ENCODE data around the gene ZFYVE27. TPM values are rescaled to one million over a fixed set of nuclear protein-coding genes. Genes with fewer than 3 reads are reported as not detected.

ZFYVE27 gene
- total and polyA plus RNA-seq, 10 of the 15 experiments (the other 5 are each of a cell fraction or from before 2014, with no cell fraction given) = 1.1 to 28.9 (median 21.4) TPM

DNA sequence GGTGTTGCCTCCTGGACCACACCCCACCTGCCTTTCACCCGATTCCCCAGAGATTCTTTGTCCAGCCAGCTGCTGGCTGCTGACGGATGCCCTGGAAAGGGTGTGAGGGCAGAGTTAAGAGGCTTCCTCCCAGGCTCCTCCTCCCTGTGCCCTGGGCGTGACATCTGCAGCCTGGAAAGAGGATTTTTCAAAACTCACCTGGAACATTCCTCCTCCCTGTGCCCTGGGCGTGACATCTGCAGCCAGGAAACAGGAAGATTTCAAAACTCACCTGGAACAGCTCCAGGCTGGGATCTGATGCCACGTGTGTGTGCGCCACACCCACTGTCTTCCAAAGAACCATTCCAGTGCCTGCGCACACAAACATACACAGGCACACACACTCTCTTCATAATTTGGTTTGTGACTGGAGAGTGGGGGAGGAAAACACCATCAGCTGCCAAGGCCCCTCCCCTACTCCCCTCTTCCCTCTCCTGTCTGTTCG lies 18.2 kb upstream of the ZFYVE27 start (continued):
- TF ChIP-seq KAT2A (conservative IDR thresholded peaks at IDR 0.05; ENCODE audit: control insufficient read depth, low read depth, low read length) (no peak), WRNIP1 (IDR thresholded peaks at IDR 0.05; ENCODE audit: borderline replicate concordance, low read depth, low read length) (no peak)

DNA sequence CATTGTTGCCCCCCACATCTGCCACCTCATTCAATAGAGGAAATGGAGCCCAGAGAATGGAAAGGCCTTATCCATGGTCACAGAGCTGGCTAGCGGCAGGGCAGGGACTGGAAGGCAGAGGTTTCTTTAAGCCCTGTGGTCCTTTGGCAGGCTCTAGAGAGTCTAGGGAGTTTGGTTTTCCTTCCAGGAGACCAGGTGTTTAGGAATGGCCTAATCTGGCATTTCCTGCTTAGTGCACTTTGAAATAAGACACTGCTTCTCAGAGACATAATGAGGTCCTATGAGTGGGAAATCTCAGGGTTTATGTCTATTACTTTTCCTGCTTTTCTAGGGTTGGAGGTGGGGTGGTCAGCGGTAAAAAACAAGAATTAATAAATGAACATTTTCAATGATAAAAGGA lies 17.3 kb upstream of the ZFYVE27 start:
- Histone ChIP-seq H3K27ac (ENCODE audit: control insufficient read depth, insufficient read depth) (no peak overlapping the region), H2AFZ (ENCODE audit: control insufficient read depth, low read depth, low read length) (no peak overlapping the region), H3K9ac (ENCODE audit: control insufficient read depth, insufficient read depth, low read length) (no peak overlapping the region), H3K4me1 (ENCODE audit: control insufficient read depth, insufficient read depth, low read length) (no peaks in the 10 kb centered on the region; the same call in 1 of the 2 replicates), H4K20me1 (ENCODE audit: control insufficient read depth, insufficient read depth) (no peaks in the 10 kb centered on the region), H3K4me2 (ENCODE audit: control insufficient read depth, insufficient read depth) (no peak overlapping the region), H3K79me2 (ENCODE audit: control insufficient read depth, insufficient read depth, low read length) (no peaks in the 10 kb centered on the region), H3K9me3 (replicated peaks; ENCODE audit: control insufficient read depth, insufficient read depth, low read length) (no peaks in the 10 kb centered on the region), H3K36me3 (ENCODE audit: control insufficient read depth in 2 of 2, insufficient read depth in 2 of 2, low read length in 1 of 2) (no peaks in the 10 kb centered on the region), H3K27me3 (replicated peaks in 1 of 2; ENCODE audit: control insufficient read depth in 2 of 2, insufficient read depth in 2 of 2, low read length in 1 of 2) (peaks cover 0 to 2% of the 10 kb centered on the region in 2 experiments; a peak in 1 of 4 replicates), H3K4me3 (no peak overlapping the region)
- FAIRE-seq = no peak
- 71% methylated on average over 2 of the region's 2 CpGs for WGBS (ENCODE audit: insufficient coverage, insufficient replicate concordance, low lambda C conversion rate, missing lambda C conversion rate)
- SMC1A ChIA-PET (ENCODE audit: uncharacterized antibody, unreplicated experiment) = no interaction called here
- CTCF ChIA-PET = interaction anchor here (0.9 to 21.5 kb wide), 5 partner anchors 12 to 43 kb away, joined by 3 to 416 read pairs (median 3); partner anchors contain the start of genes AVPI1 and MARVELD1
- RAD21 ChIA-PET (ENCODE audit: unreplicated experiment) = no interaction called here
- POLR2A ChIA-PET = no interaction called here
- no peak for DNase-seq (ENCODE audit: low read depth, low spot score)
- intact Hi-C loops (cut with micrococcal nuclease; ENCODE audit: unreplicated experiment) = no loop called here
- in situ Hi-C loops (cut with MboI) = no loop called here
- no TSS peak for BruUV-seq (replicated peaks)
- no peak for ATAC-seq
- TF ChIP-seq, protein P1, sequence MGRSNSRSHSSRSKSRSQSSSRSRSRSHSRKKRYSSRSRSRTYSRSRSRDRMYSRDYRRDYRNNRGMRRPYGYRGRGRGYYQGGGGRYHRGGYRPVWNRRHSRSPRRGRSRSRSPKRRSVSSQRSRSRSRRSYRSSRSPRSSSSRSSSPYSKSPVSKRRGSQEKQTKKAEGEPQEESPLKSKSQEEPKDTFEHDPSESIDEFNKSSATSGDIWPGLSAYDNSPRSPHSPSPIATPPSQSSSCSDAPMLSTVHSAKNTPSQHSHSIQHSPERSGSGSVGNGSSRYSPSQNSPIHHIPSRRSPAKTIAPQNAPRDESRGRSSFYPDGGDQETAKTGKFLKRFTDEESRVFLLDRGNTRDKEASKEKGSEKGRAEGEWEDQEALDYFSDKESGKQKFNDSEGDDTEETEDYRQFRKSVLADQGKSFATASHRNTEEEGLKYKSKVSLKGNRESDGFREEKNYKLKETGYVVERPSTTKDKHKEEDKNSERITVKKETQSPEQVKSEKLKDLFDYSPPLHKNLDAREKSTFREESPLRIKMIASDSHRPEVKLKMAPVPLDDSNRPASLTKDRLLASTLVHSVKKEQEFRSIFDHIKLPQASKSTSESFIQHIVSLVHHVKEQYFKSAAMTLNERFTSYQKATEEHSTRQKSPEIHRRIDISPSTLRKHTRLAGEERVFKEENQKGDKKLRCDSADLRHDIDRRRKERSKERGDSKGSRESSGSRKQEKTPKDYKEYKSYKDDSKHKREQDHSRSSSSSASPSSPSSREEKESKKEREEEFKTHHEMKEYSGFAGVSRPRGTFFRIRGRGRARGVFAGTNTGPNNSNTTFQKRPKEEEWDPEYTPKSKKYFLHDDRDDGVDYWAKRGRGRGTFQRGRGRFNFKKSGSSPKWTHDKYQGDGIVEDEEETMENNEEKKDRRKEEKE (IDR thresholded peaks at IDR 0.05) = no peak
- TF ChIP-seq RB1 (IDR thresholded peaks at IDR 0.05; ENCODE audit: borderline replicate concordance) (no peak), RCOR1 (conservative IDR thresholded peaks at IDR 0.05; ENCODE audit: low read depth, low read length) (no peak), ZNF24 (IDR thresholded peaks at IDR 0.05) (no peak), NFYA (IDR thresholded peaks at IDR 0.05; ENCODE audit: borderline replicate concordance, low read depth, low read length) (no peak), ZZZ3 (IDR thresholded peaks at IDR 0.05; ENCODE audit: control insufficient read depth, insufficient read length, low read depth) (no peak), SPI1 (IDR thresholded peaks at IDR 0.05; ENCODE audit: borderline replicate concordance, insufficient read depth, low read depth, low read length) (no peak)
- TF ChIP-seq, protein P2, sequence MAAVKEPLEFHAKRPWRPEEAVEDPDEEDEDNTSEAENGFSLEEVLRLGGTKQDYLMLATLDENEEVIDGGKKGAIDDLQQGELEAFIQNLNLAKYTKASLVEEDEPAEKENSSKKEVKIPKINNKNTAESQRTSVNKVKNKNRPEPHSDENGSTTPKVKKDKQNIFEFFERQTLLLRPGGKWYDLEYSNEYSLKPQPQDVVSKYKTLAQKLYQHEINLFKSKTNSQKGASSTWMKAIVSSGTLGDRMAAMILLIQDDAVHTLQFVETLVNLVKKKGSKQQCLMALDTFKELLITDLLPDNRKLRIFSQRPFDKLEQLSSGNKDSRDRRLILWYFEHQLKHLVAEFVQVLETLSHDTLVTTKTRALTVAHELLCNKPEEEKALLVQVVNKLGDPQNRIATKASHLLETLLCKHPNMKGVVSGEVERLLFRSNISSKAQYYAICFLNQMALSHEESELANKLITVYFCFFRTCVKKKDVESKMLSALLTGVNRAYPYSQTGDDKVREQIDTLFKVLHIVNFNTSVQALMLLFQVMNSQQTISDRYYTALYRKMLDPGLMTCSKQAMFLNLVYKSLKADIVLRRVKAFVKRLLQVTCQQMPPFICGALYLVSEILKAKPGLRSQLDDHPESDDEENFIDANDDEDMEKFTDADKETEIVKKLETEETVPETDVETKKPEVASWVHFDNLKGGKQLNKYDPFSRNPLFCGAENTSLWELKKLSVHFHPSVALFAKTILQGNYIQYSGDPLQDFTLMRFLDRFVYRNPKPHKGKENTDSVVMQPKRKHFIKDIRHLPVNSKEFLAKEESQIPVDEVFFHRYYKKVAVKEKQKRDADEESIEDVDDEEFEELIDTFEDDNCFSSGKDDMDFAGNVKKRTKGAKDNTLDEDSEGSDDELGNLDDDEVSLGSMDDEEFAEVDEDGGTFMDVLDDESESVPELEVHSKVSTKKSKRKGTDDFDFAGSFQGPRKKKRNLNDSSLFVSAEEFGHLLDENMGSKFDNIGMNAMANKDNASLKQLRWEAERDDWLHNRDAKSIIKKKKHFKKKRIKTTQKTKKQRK (IDR thresholded peaks at IDR 0.05; ENCODE audit: low read depth, low read length) = no peak
- TF ChIP-seq, protein P3, sequence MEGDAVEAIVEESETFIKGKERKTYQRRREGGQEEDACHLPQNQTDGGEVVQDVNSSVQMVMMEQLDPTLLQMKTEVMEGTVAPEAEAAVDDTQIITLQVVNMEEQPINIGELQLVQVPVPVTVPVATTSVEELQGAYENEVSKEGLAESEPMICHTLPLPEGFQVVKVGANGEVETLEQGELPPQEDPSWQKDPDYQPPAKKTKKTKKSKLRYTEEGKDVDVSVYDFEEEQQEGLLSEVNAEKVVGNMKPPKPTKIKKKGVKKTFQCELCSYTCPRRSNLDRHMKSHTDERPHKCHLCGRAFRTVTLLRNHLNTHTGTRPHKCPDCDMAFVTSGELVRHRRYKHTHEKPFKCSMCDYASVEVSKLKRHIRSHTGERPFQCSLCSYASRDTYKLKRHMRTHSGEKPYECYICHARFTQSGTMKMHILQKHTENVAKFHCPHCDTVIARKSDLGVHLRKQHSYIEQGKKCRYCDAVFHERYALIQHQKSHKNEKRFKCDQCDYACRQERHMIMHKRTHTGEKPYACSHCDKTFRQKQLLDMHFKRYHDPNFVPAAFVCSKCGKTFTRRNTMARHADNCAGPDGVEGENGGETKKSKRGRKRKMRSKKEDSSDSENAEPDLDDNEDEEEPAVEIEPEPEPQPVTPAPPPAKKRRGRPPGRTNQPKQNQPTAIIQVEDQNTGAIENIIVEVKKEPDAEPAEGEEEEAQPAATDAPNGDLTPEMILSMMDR (IDR thresholded peaks at IDR 0.05 in 2 of 3, conservative IDR thresholded peaks at IDR 0.05 in 1 of 3; ENCODE audit: control insufficient read depth in 2 of 3, extremely low read depth in 1 of 3, insufficient read depth in 1 of 3, low read depth in 3 of 3, low read length in 3 of 3) = no peak
- TF ChIP-seq, protein P4, sequence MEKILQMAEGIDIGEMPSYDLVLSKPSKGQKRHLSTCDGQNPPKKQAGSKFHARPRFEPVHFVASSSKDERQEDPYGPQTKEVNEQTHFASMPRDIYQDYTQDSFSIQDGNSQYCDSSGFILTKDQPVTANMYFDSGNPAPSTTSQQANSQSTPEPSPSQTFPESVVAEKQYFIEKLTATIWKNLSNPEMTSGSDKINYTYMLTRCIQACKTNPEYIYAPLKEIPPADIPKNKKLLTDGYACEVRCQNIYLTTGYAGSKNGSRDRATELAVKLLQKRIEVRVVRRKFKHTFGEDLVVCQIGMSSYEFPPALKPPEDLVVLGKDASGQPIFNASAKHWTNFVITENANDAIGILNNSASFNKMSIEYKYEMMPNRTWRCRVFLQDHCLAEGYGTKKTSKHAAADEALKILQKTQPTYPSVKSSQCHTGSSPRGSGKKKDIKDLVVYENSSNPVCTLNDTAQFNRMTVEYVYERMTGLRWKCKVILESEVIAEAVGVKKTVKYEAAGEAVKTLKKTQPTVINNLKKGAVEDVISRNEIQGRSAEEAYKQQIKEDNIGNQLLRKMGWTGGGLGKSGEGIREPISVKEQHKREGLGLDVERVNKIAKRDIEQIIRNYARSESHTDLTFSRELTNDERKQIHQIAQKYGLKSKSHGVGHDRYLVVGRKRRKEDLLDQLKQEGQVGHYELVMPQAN (conservative IDR thresholded peaks at IDR 0.05) = no peak
